ENCODE results near the gene PRTN3.
A peak's percentile ranks its signal among the peaks of the same experiment; 100 is the strongest.
"Not testable (repeated sequence)": the region's sequence is repeated elsewhere in the genome, so short reads cannot be mapped to it uniquely, and the experiment has no call there.

PRTN3 gene

GRCh38 chr19:816500-816857, 24.3 kb upstream of the PRTN3 start:
- Histone ChIP-seq H3K9me3 (no peaks in the 10 kb centered on the region), H3K4me3 (no peak overlapping the region), H3K4me1 (no peaks in the 10 kb centered on the region), H3K4me2 (no peak overlapping the region), H4K20me1 (peaks cover 42% of the 10 kb centered on the region), H3K27ac (no peak overlapping the region), H3K9ac (no peak overlapping the region), H3K27me3 (peaks cover 25% of the 10 kb centered on the region), H3K36me3 (peaks cover 44% of the 10 kb centered on the region)
- no peak for TF ChIP-seq Cebpa-rat (IDR thresholded peaks at IDR 0.05)

DNA sequence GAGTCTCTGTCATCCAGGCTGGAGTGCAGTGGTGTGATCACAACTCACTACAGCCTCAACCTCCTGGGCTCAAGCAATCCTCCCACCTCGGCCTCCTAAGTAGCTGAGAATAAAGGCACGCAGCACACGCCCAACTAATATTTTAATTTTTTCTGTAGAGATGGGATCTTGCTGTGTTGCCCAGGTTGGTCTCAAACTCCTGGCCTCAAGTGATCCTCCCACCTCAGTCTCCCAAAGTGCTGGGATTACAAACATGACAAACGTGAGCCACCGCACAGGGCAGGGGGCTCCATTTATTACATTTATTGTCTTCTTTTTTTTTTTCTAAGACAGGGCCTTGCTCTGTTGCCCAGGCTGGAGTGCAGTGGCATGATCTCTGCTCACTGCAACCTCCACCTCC, 20.6 kb upstream of the PRTN3 start:
- H3K9me3 ChIP-seq, H3K9ac ChIP-seq, H3K4me2 ChIP-seq, H3K4me3 ChIP-seq, H3K36me3 ChIP-seq, H3K27ac ChIP-seq: not testable (repeated sequence)
- Histone ChIP-seq H3K4me1 (peaks cover 12% of the 10 kb centered on the region), H4K20me1 (peaks cover 14% of the 10 kb centered on the region), H3K27me3 (peaks cover 60% of the 10 kb centered on the region)

- Histone ChIP-seq H3K36me3 (no peaks in the 10 kb centered on the region), H3K4me1 (peaks cover 12% of the 10 kb centered on the region), H3K9ac (no peak overlapping the region), H3K9me3 (no peaks in the 10 kb centered on the region), H3K27ac (no peak overlapping the region), H3K4me3 (no peak overlapping the region), H4K20me1 (0 out of 2 replicates have a peak, but pooled peaks cover 7% of the 10 kb centered on the region), H3K4me2 (no peak overlapping the region), H3K27me3 (peaks cover 67% of the 10 kb centered on the region)
- TF ChIP-seq Cebpa-rat (IDR thresholded peaks at IDR 0.05): no peak
Observed at GRCh38 chr19:821231-821824, 19.5 kb upstream of the PRTN3 start.

GRCh38 chr19:821825-822503, 18.8 kb upstream of the PRTN3 start, which contains the start of gene PLPPR3:
PLPPR3 (minus strand) TSS chr19:821955; CDS start chr19:821559, 396 bp downstream.
- Histone ChIP-seq H3K9ac (no peak within 1 kb of the TSS), H3K4me2 (no peak within 1 kb of the TSS; the same call in 1 of the 2 replicates), H3K4me3 (no peak within 1 kb of the TSS)

DNA sequence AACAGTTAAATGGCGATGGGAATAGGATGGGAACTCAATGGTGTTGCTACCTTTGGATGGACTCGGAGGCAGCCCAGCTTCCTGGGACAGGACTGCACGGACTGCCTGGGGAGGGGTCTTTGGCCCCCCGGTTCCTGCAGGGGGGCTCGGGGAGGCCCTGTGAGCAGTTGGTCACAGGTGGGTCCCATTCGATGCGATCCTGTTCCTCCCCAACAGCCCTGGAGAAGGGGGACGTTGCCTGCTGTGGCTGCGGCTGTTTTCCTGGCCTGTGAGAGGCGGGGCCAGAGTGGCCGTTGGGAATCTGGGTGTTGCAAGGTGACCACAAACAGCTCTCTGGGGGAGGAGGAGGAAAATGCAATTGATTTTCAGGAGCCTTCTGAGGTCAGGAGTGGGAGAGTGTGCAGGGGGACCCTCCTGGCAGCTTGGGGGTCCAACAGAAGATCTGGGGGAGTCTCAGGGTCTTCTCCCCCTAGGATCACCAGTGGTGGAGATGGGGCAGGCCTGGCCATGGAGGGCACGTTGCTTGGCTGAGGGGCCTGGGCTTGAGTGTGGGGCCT, 17.2 kb upstream of the PRTN3 start:
- no peak overlapping the region for H3K27ac ChIP-seq
- peaks cover 12% of the 10 kb centered on the region for H3K4me1 ChIP-seq
- peak overlapping the region; percentile 82 for H3K4me2 ChIP-seq
- H3K27me3 ChIP-seq: peaks cover 67% of the 10 kb centered on the region
- no peaks in the 10 kb centered on the region for H3K9me3 ChIP-seq
- H3K4me3 ChIP-seq: no peak overlapping the region
- 0 out of 2 replicates have a peak, but pooled peaks cover 7% of the 10 kb centered on the region for H4K20me1 ChIP-seq
- H3K9ac ChIP-seq: no peak overlapping the region
- H3K36me3 ChIP-seq: no peaks in the 10 kb centered on the region
- TF ChIP-seq Cebpa-rat (IDR thresholded peaks at IDR 0.05): no peak

More at GRCh38 chr19:821825-822503, 18.8 kb upstream of the PRTN3 start, which contains the start of gene PLPPR3:
- 0 out of 2 replicates have a peak, but pooled peaks cover 7% of the 10 kb centered on the region for H4K20me1 ChIP-seq
- peaks cover 67% of the 10 kb centered on the region for H3K27me3 ChIP-seq
- no peak within 1 kb of the TSS for H3K27ac ChIP-seq
- H3K4me1 ChIP-seq: peaks cover 12% of the 10 kb centered on the region
- no peak for TF ChIP-seq Cebpa-rat (IDR thresholded peaks at IDR 0.05)
- H3K36me3 ChIP-seq: no peaks in the 10 kb centered on the region
- H3K9me3 ChIP-seq: no peaks in the 10 kb centered on the region

DNA sequence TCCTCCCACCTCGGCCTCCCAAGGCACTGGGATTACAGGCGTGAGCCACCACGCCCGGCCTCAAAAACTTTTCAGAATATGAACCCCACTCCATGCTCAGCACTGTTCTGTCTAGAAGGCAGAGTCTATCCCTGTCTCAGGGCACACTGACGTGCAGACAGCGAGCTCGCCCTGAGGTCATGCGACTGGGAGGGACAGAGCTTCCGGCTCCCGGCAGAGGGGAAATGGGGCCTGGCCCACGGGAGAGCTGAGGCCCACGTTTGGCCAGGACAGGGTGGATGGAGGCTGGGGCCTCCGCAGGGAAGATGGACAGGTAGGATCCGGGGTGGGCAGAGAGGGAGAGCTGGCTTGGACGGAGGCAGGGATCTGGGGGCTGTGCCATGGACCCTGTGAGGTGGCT, 15.9 kb upstream of the PRTN3 start:
- H3K9ac ChIP-seq: no peak overlapping the region
- H4K20me1 ChIP-seq: 0 out of 2 replicates have a peak, but pooled peaks cover 7% of the 10 kb centered on the region
- no peak overlapping the region for H3K27ac ChIP-seq
- no peak for TF ChIP-seq Cebpa-rat (IDR thresholded peaks at IDR 0.05)
- no peak overlapping the region for H3K4me2 ChIP-seq
- H3K36me3 ChIP-seq: no peaks in the 10 kb centered on the region
- no peaks in the 10 kb centered on the region for H3K9me3 ChIP-seq
- H3K27me3 ChIP-seq: peaks cover 57% of the 10 kb centered on the region
- no peak overlapping the region for H3K4me3 ChIP-seq
- H3K4me1 ChIP-seq: peaks cover 20% of the 10 kb centered on the region

GRCh38 chr19:825897-826644, 14.7 kb upstream of the PRTN3 start:
- no peak overlapping the region for H3K27ac ChIP-seq
- H3K9me3 ChIP-seq: no peaks in the 10 kb centered on the region
- H3K4me3 ChIP-seq: no peak overlapping the region
- H3K4me1 ChIP-seq: peaks cover 32% of the 10 kb centered on the region
- H3K9ac ChIP-seq: no peak overlapping the region
- no peak overlapping the region for H3K4me2 ChIP-seq
- H3K27me3 ChIP-seq: peaks cover 52% of the 10 kb centered on the region
- H3K36me3 ChIP-seq: no peaks in the 10 kb centered on the region
- H4K20me1 ChIP-seq: 0 out of 2 replicates have a peak, but pooled peaks cover 7% of the 10 kb centered on the region
- TF ChIP-seq Cebpa-rat (IDR thresholded peaks at IDR 0.05): no peak

- H3K9ac ChIP-seq: no peak overlapping the region
- no peak overlapping the region for H3K4me2 ChIP-seq
- H4K20me1 ChIP-seq: 0 out of 2 replicates have a peak, but pooled peaks cover 7% of the 10 kb centered on the region
- no peak for TF ChIP-seq Cebpa-rat (IDR thresholded peaks at IDR 0.05)
- no peak overlapping the region for H3K4me3 ChIP-seq
- H3K36me3 ChIP-seq: no peaks in the 10 kb centered on the region
- H3K27me3 ChIP-seq: peaks cover 44% of the 10 kb centered on the region
- peaks cover 44% of the 10 kb centered on the region for H3K4me1 ChIP-seq
- no peak overlapping the region for H3K27ac ChIP-seq
- no peaks in the 10 kb centered on the region for H3K9me3 ChIP-seq
Observed at GRCh38 chr19:827314-827709, 13.5 kb upstream of the PRTN3 start.

DNA sequence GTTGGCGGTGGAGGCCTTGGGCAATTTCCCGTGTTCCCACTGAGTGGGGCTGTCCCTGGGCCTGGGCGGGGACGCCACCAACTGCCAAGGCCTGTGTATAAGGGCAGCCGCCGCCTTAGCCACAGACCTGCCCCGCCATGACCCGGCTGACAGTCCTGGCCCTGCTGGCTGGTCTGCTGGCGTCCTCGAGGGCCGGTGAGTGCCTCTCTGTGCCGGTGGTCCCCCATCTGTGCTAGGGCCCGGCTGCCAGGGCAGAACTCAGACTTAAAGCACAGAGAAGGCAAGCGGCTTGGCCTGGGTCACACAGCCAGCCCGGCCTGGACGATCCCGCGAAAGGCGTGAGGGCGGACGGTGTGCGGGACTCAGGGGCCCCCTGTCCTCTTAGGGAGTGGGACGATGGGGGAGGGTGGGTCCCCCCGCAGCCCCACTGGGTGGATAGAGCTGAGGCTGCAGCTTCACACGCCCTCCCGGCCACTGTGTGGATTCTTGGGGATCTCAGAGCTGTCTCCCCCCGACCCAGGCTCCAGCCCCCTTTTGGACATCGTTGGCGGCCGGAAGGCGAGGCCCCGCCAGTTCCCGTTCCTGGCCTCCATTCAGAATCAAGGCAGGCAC, 13.0 kb upstream of the PRTN3 start, which contains the start of gene AZU1:
Gene AZU1, plus strand, starts transcription at position 128 of the 612 bp plus-strand sequence. Its CDS starts 10 bp downstream, at position 138.
- no peak within 1 kb of the TSS for H3K4me2 ChIP-seq
- H3K27ac ChIP-seq: no peak within 1 kb of the TSS
- no peak for TF ChIP-seq Cebpa-rat (IDR thresholded peaks at IDR 0.05)
- no peak within 1 kb of the TSS for H3K4me3 ChIP-seq
- H3K9ac ChIP-seq: no peak within 1 kb of the TSS
- H4K20me1 ChIP-seq: 0 out of 2 replicates have a peak, but pooled peaks cover 7% of the 10 kb centered on the region
- peaks cover 44% of the 10 kb centered on the region for H3K4me1 ChIP-seq
- no peaks in the 10 kb centered on the region for H3K36me3 ChIP-seq
- H3K9me3 ChIP-seq: no peaks in the 10 kb centered on the region
- peaks cover 39% of the 10 kb centered on the region for H3K27me3 ChIP-seq

Data from BLaER1 (cell line).